Liver (tissue), 9 donors: ENCODE measurements around the gene TATDN3. TPM values are rescaled to one million over a fixed set of nuclear protein-coding genes. Genes with fewer than 3 reads are reported as not detected.

ENCODE experiments used
- DNase-seq: peaks from one replicate; pipeline ENCODE4 v3.0.0-alpha.2; 2017; ENCODE audit warnings: low spot score
- H3K27ac ChIP-seq, 2 donors: one replicate each; pipeline ENCODE4 v1.7.0; 2013; ENCODE audit warnings: inconsistent platforms in 2 of 2, low read length in 2 of 2, control low read depth in 1 of 2, low read depth in 1 of 2, mild to moderate bottlenecking in 1 of 2
- H3K27me3 ChIP-seq, 4 donors: one replicate each; pipeline versions ENCODE4 v1.6.1 to v1.7.0; 2013; ENCODE audit warnings: low read length in 3 of 4, inconsistent platforms in 1 of 4, mild to moderate bottlenecking in 1 of 4, moderate library complexity in 1 of 4; ENCODE audit not compliant: control insufficient read depth in 4 of 4, insufficient read depth in 4 of 4
- H3K36me3 ChIP-seq, 4 donors: one replicate each; pipeline versions ENCODE4 v1.6.1 to v1.7.0; 2013; ENCODE audit warnings: low read length in 3 of 4, mild to moderate bottlenecking in 3 of 4, low read depth in 1 of 4, moderate library complexity in 1 of 4; ENCODE audit not compliant: control insufficient read depth in 4 of 4, insufficient read depth in 3 of 4
- H3K4me1 ChIP-seq, 4 donors: one replicate each; pipeline versions ENCODE4 v1.6.1 to v1.7.0; 2013; ENCODE audit warnings: low read length in 3 of 4, mild to moderate bottlenecking in 3 of 4, moderate library complexity in 1 of 4; ENCODE audit not compliant: control insufficient read depth in 4 of 4, insufficient read depth in 4 of 4
- H3K4me3 ChIP-seq, 3 donors: one replicate each; pipeline versions ENCODE4 v1.6.1 to v1.7.0; 2013; ENCODE audit warnings: low read length in 3 of 3, control low read depth in 1 of 3, low read depth in 1 of 3, mild to moderate bottlenecking in 1 of 3
- H3K9ac ChIP-seq, 2 donors: one replicate each; pipeline ENCODE4 v1.7.0; 2013; ENCODE audit warnings: low read length in 2 of 2, mild to moderate bottlenecking in 2 of 2, moderate library complexity in 2 of 2, control low read depth in 1 of 2, low read depth in 1 of 2
- H3K9me3 ChIP-seq, 4 donors: one replicate each; pipeline versions ENCODE4 v1.6.1 to v1.7.0; 2013; ENCODE audit warnings: low read length in 3 of 4; ENCODE audit not compliant: control insufficient read depth in 4 of 4
- ATF3 ChIP-seq: IDR thresholded peaks from 2 replicates; pipeline ENCODE4 v1.6.1; 2016; ENCODE audit warnings: antibody characterized with exemption
- FOXA1 ChIP-seq: IDR thresholded peaks from 2 replicates; pipeline ENCODE4 v1.6.1; 2016; ENCODE audit warnings: antibody characterized with exemption
- FOXA2 ChIP-seq: IDR thresholded peaks from 2 replicates; pipeline ENCODE4 v1.6.1; 2016; ENCODE audit warnings: antibody characterized with exemption
- GABPA ChIP-seq, 2 donors: IDR thresholded peaks in 1 of 2; conservative IDR thresholded peaks in 1 of 2; 2 replicates each; pipeline ENCODE4 v1.6.1; 2016; ENCODE audit warnings: antibody characterized with exemption in 2 of 2, mild to moderate bottlenecking in 1 of 2, moderate library complexity in 1 of 2
- HNF4A ChIP-seq, 2 donors: conservative IDR thresholded peaks; 2 replicates each; pipeline ENCODE4 v1.6.1; 2016; ENCODE audit warnings: antibody characterized with exemption in 2 of 2, mild to moderate bottlenecking in 2 of 2
- JUND ChIP-seq, 2 donors: IDR thresholded peaks; 2 replicates each; pipeline ENCODE4 v1.6.1; 2016; ENCODE audit warnings: antibody characterized with exemption in 2 of 2
- NR2F2 ChIP-seq: IDR thresholded peaks from 2 replicates; pipeline ENCODE4 v1.6.1; 2016; ENCODE audit warnings: antibody characterized with exemption
- RAD21 ChIP-seq, 2 donors: IDR thresholded peaks; 2 replicates each; pipeline ENCODE4 v1.6.1; 2016; ENCODE audit warnings: antibody characterized with exemption in 2 of 2, mild to moderate bottlenecking in 2 of 2
- REST ChIP-seq: IDR thresholded peaks from 2 replicates; pipeline ENCODE4 v1.6.1; 2016; ENCODE audit warnings: antibody characterized with exemption, mild to moderate bottlenecking
- RXRA ChIP-seq, 2 donors: IDR thresholded peaks; 2 replicates each; pipeline ENCODE4 v1.6.1; 2017 to 2018; ENCODE audit warnings: antibody characterized with exemption in 2 of 2, mild to moderate bottlenecking in 1 of 2
- SP1 ChIP-seq: IDR thresholded peaks from 2 replicates; pipeline ENCODE4 v1.6.1; 2018; ENCODE audit warnings: antibody characterized with exemption, mild to moderate bottlenecking
- TAF1 ChIP-seq: conservative IDR thresholded peaks from 2 replicates; pipeline ENCODE4 v1.6.1; 2016; ENCODE audit warnings: antibody characterized with exemption, mild to moderate bottlenecking
- WGBS: extraction: QIAGEN DNeasy Blood & Tissue Kit; methylation state at CpG from one replicate; pipeline ENCODE4 v1.1.7; 2013; 5-methylcytosine and 5-hydroxymethylcytosine counted together
- polyA plus RNA-seq, 2 donors: library from polyadenylated mRNA; stranded (reverse) in 1 of 2; unstranded in 1 of 2; fragments of 200-250 nt in 1 of 2; fragments of >200 nt in 1 of 2; fragmentation: Nextera tagmentation in 1 of 2; extraction: Ambion mirVana in 1 of 2; gene quantifications; one replicate each; pipeline versions ENCODE4 v1.2.1 to v1.2.3, GENCODE V29; 2013 to 2015
- total RNA-seq, 2 donors: library from RNA; depleted of rRNA; stranded (reverse); fragments of >200 nt; gene quantifications; one replicate each; pipeline ENCODE4 v1.2.3, GENCODE V29; 2014
- TF ChIP-seq, protein P1 (sequence below): IDR thresholded peaks from 2 replicates; pipeline ENCODE4 v1.6.1; 2016; ENCODE audit warnings: antibody characterized with exemption
- TF ChIP-seq, protein P2 (sequence below): fragments of 150-350 bp; IDR thresholded peaks from 2 replicates; pipeline ENCODE4 v1.5.1; 2017; ENCODE audit warnings: improper control_type of control experiment, low read depth, low read length; ENCODE audit not compliant: missing input control
- donor health status: healthy.
- donor health status: healthy.
- donor health status: healthy.
- donor health status: healthy.
- donor health status: healthy.

The TATDN3 gene
- total and polyA plus RNA-seq, 4 donors, result 5.2 to 8.1 (median 6.7) TPM

GRCh38 chr1:212822956-212823355 is 31.3 kb downstream of the TATDN3 start:
- peaks cover 3 to 10% (median 8%) of the 10 kb centered on the region in 4 donors for H3K9me3 ChIP-seq
- H3K27me3 ChIP-seq, result no peaks in the 10 kb centered on the region
- H3K36me3 ChIP-seq, result no peaks in the 10 kb centered on the region
- no peak overlapping the region for H3K4me3 ChIP-seq
- H3K27ac ChIP-seq, result no peak overlapping the region
- TF ChIP-seq FOXA2, result no peak
- TF ChIP-seq JUND (IDR thresholded peaks at IDR 0.05), result no peak
- TF ChIP-seq SP1, result no peak
- TF ChIP-seq RAD21 (IDR thresholded peaks at IDR 0.05), result no peak
- TF ChIP-seq NR2F2, result no peak
- no peak for TF ChIP-seq TAF1
- TF ChIP-seq FOXA1, result no peak
- TF ChIP-seq RXRA (IDR thresholded peaks at IDR 0.05), result no peak
- TF ChIP-seq, protein P1, sequence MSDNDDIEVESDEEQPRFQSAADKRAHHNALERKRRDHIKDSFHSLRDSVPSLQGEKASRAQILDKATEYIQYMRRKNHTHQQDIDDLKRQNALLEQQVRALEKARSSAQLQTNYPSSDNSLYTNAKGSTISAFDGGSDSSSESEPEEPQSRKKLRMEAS, result no peak
- no peak for TF ChIP-seq REST
- no peak for TF ChIP-seq ATF3
- no peak for TF ChIP-seq GABPA (IDR thresholded peaks at IDR 0.05 in 1 of 2, conservative IDR thresholded peaks at IDR 0.05 in 1 of 2)
- TF ChIP-seq, protein P2, sequence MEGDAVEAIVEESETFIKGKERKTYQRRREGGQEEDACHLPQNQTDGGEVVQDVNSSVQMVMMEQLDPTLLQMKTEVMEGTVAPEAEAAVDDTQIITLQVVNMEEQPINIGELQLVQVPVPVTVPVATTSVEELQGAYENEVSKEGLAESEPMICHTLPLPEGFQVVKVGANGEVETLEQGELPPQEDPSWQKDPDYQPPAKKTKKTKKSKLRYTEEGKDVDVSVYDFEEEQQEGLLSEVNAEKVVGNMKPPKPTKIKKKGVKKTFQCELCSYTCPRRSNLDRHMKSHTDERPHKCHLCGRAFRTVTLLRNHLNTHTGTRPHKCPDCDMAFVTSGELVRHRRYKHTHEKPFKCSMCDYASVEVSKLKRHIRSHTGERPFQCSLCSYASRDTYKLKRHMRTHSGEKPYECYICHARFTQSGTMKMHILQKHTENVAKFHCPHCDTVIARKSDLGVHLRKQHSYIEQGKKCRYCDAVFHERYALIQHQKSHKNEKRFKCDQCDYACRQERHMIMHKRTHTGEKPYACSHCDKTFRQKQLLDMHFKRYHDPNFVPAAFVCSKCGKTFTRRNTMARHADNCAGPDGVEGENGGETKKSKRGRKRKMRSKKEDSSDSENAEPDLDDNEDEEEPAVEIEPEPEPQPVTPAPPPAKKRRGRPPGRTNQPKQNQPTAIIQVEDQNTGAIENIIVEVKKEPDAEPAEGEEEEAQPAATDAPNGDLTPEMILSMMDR, result no peak
- H3K4me1 ChIP-seq, result no peaks in the 10 kb centered on the region
- 98% methylated on average over 3 of the region's 3 CpGs for WGBS
- no peak overlapping the region for H3K9ac ChIP-seq
- DNase-seq, result no peak

- TF ChIP-seq HNF4A (conservative IDR thresholded peaks at IDR 0.05) (no peak), FOXA2 (no peak), RXRA (IDR thresholded peaks at IDR 0.05) (no peak), NR2F2 (no peak)
- peaks cover 3 to 10% (median 8%) of the 10 kb centered on the region in 4 donors for H3K9me3 ChIP-seq
These were observed 32.5 kb downstream of the TATDN3 start for GRCh38 chr1:212824201-212824600.

More at GRCh38 chr1:212824201-212824600, 32.5 kb downstream of the TATDN3 start:
- H3K9ac ChIP-seq, result no peak overlapping the region
- H3K4me1 ChIP-seq, result no peaks in the 10 kb centered on the region
- H3K4me3 ChIP-seq, result no peak overlapping the region
- no peaks in the 10 kb centered on the region for H3K36me3 ChIP-seq
- no peak overlapping the region for H3K27ac ChIP-seq
- no peak for DNase-seq
- 97% methylated on average over 16 of the region's 16 CpGs for WGBS
- H3K27me3 ChIP-seq, result no peaks in the 10 kb centered on the region
